KMS-11 (cell line): ENCODE data around the gene WBP1L.

Experiments
- H2AFZ ChIP-seq: fragments of 200-600 bp; sonication (generic); 2 replicates; pipeline ENCODE4 v1.6.1; 2016; ENCODE audit warnings: antibody characterized with exemption, mixed run types, low read depth
- H3K27ac ChIP-seq: fragments of 200-600 bp; sonication (generic); 2 replicates; pipeline ENCODE4 v1.6.1; 2016; ENCODE audit warnings: mild to moderate bottlenecking, mixed run types
- H3K27me3 ChIP-seq: fragments of 200-600 bp; sonication (generic); 2 replicates; pipeline ENCODE4 v1.6.1; 2017; ENCODE audit warnings: mild to moderate bottlenecking, low read depth, mixed run types, moderate library complexity; ENCODE audit not compliant: insufficient read depth
- H3K36me3 ChIP-seq: fragments of 200-600 bp; sonication (generic); 2 replicates; pipeline ENCODE4 v1.6.1; 2017; ENCODE audit warnings: mild to moderate bottlenecking, mixed run types; ENCODE audit not compliant: insufficient read depth
- H3K4me1 ChIP-seq: fragments of 200-600 bp; sonication (generic); 2 replicates; pipeline ENCODE4 v1.6.1; 2016; ENCODE audit warnings: mild to moderate bottlenecking, low read depth, mixed run types; ENCODE audit not compliant: poor library complexity, severe bottlenecking
- H3K4me2 ChIP-seq: fragments of 200-600 bp; sonication (generic); 2 replicates; pipeline ENCODE4 v1.7.0; 2016; ENCODE audit warnings: mild to moderate bottlenecking, mixed run types
- H3K4me3 ChIP-seq: fragments of 200-600 bp; sonication (generic); IDR thresholded peaks from 2 replicates; pipeline ENCODE4 v1.6.1; 2017; ENCODE audit warnings: low read depth, low read length, mixed read lengths; ENCODE audit not compliant: insufficient read depth
- H3K79me2 ChIP-seq: fragments of 200-600 bp; sonication (generic); 2 replicates; pipeline ENCODE4 v1.6.1; 2016; ENCODE audit warnings: low read depth, mixed run types; ENCODE audit not compliant: insufficient read depth
- H3K9ac ChIP-seq: fragments of 200-600 bp; sonication (generic); 2 replicates; pipeline ENCODE4 v1.6.1; 2016; ENCODE audit warnings: mild to moderate bottlenecking, mixed run types
- H4K20me1 ChIP-seq: fragments of 200-600 bp; sonication (generic); 2 replicates; pipeline ENCODE4 v1.6.1; 2016; ENCODE audit warnings: mild to moderate bottlenecking, mixed run types; ENCODE audit not compliant: insufficient read depth
- TF ChIP-seq, protein P1 (sequence below): fragments of 200-600 bp; sonication (generic); conservative IDR thresholded peaks from 2 replicates; pipeline ENCODE4 v1.6.1; 2017; ENCODE audit warnings: low read depth, mild to moderate bottlenecking, antibody characterized with exemption, low read length, moderate library complexity, mixed read lengths

The WBP1L gene

GRCh38 chr10:102701796-102702195, 42.0 kb upstream of the WBP1L start:
- H3K9ac ChIP-seq: no peak overlapping the region
- H4K20me1 ChIP-seq: no peaks in the 10 kb centered on the region
- H3K4me3 ChIP-seq: no peak overlapping the region
- H3K27me3 ChIP-seq: no peaks in the 10 kb centered on the region
- TF ChIP-seq, protein P1, sequence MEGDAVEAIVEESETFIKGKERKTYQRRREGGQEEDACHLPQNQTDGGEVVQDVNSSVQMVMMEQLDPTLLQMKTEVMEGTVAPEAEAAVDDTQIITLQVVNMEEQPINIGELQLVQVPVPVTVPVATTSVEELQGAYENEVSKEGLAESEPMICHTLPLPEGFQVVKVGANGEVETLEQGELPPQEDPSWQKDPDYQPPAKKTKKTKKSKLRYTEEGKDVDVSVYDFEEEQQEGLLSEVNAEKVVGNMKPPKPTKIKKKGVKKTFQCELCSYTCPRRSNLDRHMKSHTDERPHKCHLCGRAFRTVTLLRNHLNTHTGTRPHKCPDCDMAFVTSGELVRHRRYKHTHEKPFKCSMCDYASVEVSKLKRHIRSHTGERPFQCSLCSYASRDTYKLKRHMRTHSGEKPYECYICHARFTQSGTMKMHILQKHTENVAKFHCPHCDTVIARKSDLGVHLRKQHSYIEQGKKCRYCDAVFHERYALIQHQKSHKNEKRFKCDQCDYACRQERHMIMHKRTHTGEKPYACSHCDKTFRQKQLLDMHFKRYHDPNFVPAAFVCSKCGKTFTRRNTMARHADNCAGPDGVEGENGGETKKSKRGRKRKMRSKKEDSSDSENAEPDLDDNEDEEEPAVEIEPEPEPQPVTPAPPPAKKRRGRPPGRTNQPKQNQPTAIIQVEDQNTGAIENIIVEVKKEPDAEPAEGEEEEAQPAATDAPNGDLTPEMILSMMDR: no peak
- no peak overlapping the region for H3K4me2 ChIP-seq
- no peaks in the 10 kb centered on the region for H3K36me3 ChIP-seq
- no peaks in the 10 kb centered on the region for H3K4me1 ChIP-seq
- H3K27ac ChIP-seq: no peak overlapping the region
- no peak overlapping the region for H2AFZ ChIP-seq
- H3K79me2 ChIP-seq: no peaks in the 10 kb centered on the region

DNA sequence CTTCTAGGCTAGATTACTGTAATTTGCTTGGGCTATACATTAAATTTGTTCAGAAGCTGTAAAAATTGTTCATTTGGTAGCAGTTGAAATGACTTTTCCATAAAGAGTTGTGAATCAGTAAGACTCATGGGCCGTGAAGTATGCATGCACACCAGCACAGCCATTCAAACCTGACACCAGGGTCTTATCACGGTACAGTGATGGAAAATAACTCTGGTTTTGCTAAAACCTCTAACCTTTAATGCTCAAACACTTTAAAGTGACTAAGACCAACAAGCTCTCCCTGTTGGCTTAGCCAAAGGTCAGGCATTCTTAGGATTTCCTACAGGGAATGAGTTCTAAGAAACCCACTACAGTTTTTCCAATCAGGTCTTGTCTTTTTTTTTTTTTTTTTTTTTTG, 41.0 kb upstream of the WBP1L start:
- TF ChIP-seq, protein P1: no peak
- Histone ChIP-seq H3K4me1 (no peaks in the 10 kb centered on the region), H3K4me3 (no peak overlapping the region), H3K4me2 (no peak overlapping the region), H2AFZ (no peak overlapping the region), H3K27me3 (no peaks in the 10 kb centered on the region), H3K36me3 (no peaks in the 10 kb centered on the region), H3K79me2 (no peaks in the 10 kb centered on the region), H3K27ac (no peak overlapping the region), H4K20me1 (no peaks in the 10 kb centered on the region), H3K9ac (no peak overlapping the region)

DNA sequence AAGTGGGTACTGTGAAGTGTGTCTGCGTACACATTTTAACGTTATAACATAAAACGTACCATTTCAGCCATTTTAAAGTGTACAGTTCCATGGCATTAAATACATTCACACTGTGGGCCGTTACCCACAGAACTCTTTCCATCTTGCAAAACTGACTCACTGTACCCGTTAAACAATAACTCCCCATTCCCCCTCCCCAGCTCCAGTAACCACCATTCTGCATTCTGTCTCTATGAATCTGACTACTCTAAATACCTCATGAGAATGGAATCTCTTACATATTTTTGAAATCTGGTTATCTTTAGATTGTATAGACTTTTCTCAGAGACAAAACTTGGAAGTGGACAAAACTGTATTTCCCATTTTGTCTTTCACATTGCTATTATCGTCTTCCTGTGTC, 38.8 kb upstream of the WBP1L start:
- TF ChIP-seq, protein P1: no peak
- H3K4me3 ChIP-seq: no peak overlapping the region
- H3K4me2 ChIP-seq: no peak overlapping the region
- no peaks in the 10 kb centered on the region for H3K27me3 ChIP-seq
- no peaks in the 10 kb centered on the region for H3K36me3 ChIP-seq
- H3K79me2 ChIP-seq: no peaks in the 10 kb centered on the region
- no peak overlapping the region for H3K27ac ChIP-seq
- H2AFZ ChIP-seq: no peak overlapping the region
- H3K4me1 ChIP-seq: no peaks in the 10 kb centered on the region
- H4K20me1 ChIP-seq: no peaks in the 10 kb centered on the region
- H3K9ac ChIP-seq: no peak overlapping the region

GRCh38 chr10:102705531-102705930, 38.2 kb upstream of the WBP1L start:
- Histone ChIP-seq H4K20me1 (no peaks in the 10 kb centered on the region), H3K36me3 (no peaks in the 10 kb centered on the region), H3K4me3 (no peak overlapping the region), H3K27ac (no peak overlapping the region), H3K4me1 (no peaks in the 10 kb centered on the region), H3K27me3 (no peaks in the 10 kb centered on the region), H3K79me2 (no peaks in the 10 kb centered on the region), H3K9ac (no peak overlapping the region), H2AFZ (no peak overlapping the region), H3K4me2 (no peak overlapping the region)
- TF ChIP-seq, protein P1: no peak
